Activated CD4-positive, alpha-beta T cell treated with anti-CD3 and anti-CD28 coated beads for 4 hours (primary cell): ENCODE results near the gene KRTCAP2.
"Not testable (repeated sequence)": the region's sequence is repeated elsewhere in the genome, so short reads cannot be mapped to it uniquely, and the experiment has no call there.

ENCODE experiments used
- DNase-seq, 2 donors: peaks; one replicate each; pipeline ENCODE4 v3.0.0-alpha.2; 2020

KRTCAP2 gene

DNA sequence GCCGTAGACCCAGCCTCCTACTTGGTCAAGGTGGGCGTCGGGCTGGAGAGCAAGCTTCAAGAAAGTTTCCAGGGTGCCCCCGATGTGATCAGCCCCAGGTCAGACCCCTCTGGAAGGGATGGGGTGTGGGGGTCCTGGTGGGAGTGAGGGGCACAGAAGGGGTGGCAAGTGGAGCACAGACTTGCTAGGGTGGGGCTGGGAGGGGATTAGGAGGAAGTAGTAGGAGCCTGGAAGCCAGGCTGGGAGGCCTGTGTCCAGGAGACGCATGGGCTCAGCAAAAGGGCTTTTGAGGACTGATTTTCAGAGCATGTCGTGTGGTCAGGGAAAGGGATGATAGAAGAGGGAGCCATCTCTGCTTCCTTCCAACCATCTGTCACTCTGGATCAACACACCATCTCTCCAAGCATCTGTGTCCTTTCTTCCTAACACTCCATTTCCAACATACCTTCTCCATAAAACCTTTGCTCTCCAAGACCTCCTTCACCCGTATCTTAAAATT is 9.0 kb upstream of the KRTCAP2 start:
- DNase-seq = no peak

DNA sequence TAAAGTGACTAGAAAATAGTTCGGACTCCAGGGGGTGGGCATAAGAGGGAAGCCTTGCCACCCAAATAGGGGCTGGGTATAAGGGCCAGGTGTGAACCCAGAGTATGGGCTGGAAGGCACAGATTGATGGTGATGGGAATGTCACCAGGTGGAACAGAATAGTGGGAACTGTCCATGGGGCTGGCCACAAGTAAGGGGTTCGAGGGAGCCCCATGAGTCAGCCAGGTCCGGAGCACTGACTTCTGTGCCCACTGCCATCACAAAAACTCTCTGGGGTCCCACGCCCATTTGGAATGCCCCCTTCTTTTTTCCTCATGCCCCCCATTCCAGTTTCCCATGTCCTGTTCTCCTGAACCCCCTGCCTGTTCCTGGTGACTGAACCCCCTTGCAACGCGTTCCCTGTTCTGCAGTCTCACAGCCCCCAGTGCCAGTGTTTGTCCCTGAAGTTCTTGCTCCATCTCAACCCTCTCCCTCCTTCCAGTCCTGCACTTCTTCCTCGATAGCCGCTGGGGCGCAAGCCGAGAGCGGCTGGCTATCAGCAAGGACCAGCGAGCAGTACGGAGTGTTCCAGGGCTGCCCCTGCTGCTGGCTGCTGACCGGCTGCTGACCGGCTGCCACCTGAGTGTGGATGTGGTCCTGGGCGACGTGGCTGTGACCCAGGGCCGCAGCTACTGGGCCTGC is 8.4 kb upstream of the KRTCAP2 start:
- DNase-seq = no peak

DNA sequence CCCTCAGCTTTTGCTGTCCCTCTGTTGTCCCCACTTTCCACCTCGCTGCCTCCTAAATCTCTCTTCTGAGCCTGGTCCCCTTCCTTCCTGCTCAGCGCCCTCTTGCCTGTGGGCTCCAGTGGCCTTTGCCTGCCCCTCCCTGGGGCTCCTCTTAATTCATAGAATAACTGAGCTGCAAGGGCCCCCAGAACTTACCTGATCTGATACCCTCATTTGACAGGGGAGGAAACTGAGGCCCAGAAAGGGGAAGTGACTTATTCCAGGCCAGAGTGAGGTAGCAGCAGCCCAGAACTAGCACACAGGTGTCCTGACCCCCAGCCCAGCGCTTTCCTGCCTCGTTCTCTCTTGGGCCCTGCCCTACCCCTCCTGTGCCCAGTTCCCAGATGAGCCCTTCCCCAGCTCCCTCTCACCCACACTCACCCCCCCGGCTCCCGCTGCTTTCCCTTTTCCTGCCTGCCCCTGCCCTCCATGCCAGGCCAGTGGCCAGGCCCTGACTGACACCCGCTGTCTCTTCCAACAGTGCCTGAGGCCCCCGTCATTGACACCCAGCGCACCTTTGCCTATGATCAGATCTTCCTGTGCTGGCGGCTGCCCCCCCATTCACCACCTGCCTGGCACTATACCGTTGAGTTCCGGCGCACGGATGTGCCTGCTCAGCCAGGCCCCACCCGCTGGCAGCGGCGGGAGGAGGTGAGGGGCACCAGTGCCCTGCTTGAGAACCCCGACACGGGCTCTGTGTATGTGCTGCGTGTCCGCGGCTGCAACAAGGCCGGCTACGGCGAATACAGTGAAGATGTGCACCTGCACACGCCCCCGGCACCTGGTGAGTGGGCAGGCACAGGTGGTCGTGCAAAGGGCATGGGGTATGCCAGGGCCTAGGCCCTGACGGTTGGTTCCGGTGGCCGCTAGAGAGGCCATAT is 6.3 kb upstream of the KRTCAP2 start:
- DNase-seq = no peak

DNA sequence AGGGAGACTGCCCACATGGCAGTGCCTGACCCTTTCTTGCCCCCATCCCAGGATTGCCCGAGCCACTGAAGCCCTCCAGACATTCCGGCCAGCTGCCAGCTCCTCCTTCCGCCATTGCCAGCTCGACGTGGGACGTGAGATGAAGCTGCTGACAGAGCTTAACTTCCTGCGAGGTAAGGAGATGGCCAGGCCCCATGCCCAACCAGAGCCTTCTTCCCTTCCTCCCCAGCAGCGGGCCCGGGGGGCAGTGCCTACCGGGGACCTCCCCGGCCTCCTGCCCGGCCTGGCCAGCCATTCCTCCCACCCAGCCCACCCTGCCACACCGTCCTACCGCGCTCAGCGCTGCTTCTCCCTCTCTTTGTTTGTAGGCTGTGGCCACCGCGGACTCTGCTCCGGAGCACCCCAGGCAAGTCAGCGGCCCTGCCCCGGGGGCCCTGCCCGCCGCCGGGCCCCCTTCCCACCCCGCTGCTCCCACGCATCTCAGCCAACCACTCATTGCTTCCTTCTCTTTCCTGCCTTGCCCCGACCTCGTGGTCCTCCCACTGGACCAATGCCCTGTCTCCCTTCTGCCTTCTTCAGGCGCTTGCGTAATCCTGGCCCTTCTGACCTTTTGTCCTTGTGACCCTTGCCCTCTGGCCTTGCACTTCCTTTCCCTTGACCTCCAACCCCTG is 5.5 kb upstream of the KRTCAP2 start:
- DNase-seq = no peak

DNA sequence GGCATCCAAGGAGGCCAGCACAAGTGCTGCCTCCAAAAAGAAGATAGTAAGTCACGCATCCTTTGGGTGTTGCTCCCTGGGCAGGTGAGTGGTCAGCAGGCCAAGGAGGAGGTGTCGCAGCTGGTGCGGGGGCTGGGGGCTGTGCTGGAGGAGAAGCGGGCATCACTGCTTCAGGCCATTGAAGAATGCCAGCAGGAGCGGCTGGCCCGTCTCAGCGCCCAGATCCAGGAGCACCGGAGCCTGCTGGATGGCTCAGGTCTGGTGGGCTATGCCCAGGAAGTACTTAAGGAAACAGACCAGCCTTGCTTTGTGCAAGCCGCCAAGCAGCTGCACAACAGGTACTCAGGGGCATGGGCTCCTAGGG is 4.8 kb upstream of the KRTCAP2 start:
- DNase-seq = no peak

DNA sequence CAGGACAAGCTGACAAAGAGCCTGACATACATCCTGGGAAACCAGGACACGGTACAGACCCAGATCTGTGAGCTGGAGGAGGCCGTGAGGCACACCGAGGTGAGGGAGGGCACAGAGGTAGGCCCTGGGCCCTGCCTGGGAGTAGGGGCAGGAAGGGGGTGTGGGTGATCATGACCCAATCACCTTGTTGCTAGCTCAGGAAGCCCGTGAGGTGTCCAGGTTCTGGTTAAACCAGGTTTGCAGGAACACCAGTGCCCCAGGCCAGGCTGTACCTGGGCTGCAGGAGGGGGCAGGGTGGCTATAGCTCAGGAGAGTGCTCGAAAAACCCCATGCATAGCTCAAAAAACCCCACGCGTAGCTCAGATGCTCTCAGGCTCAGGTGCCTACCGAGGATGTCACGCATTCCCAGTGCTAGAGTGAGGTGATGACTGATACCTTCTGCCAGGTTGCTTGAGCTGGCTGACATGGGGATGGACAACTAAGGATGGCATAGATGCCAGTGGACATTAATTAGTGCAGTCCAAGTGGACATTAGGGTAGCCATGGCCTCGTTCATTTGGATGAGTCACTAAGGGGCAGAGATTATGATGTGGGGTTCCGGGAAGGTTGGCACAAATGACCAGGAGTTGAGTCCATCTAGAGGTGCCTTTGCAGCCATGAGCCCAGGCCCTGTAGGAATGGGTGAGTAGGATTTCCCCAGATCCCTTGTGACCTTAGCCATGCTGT is 4.3 kb upstream of the KRTCAP2 start:
- no peak for DNase-seq

DNA sequence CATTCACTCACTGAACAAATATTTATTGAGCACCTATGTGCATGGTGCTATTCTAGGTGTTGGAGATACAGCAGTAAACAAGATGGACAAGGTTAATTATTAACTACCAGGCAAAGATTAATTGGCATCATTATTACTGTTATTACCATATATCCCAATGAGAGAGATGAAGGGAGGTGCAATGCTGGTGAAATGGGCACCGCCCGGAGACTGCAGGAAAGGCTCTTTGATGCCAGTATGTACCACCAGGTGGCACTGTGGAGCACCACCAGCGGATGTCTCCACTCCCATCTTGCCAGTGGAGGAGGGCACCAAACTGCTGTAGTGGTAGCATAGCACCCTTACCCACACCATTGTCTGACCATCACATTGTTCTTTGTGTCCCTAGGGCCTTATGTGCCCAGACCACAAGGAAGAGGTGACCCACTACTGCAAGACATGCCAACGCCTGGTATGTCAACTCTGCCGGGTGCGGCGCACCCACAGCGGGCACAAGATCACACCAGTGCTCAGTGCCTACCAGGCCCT is 3.5 kb upstream of the KRTCAP2 start:
- DNase-seq = peak; percentile 77 to 88

DNA sequence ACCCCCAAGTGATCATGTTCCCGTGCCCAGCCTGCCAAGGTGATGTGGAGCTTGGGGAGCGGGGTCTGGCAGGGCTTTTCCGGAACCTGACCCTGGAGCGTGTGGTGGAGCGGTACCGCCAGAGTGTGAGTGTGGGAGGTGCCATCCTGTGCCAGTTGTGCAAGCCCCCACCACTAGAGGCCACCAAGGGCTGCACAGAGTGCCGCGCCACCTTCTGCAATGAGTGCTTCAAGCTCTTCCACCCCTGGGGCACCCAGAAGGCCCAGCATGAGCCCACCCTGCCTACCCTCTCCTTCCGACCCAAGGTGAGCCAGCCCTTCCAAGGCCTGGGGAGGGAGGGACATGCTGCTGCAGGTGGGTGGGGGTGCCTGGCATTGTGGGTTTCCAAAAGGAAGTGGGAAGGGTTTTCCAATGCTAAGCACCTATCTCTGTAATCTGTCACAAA is 2.8 kb upstream of the KRTCAP2 start:
- DNase-seq = no peak

DNA sequence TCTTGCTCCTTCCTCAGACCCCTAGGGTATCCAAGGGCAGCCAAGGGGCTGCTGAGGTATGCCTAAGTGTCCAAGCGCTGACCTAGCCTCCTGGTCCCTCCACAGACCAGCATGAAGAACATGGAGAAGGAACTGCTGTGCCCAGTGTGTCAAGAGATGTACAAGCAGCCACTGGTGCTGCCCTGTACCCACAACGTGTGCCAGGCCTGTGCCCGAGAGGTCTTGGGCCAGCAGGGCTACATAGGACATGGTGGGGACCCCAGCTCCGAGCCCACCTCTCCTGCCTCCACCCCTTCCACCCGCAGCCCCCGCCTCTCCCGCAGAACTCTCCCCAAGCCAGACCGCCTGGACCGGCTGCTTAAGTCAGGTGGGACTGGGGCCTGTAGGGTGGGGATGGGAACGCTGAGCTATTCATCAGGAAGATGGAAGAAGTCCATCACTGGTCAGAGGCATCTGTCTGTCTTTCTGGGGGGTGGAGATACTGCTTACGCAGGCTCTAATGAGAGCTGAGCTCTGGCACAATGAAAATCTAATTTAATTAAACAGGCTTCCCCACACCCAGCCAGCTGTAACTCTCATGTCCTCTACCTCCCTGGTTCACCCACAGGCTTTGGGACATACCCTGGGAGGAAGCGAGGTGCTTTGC is 2.3 kb upstream of the KRTCAP2 start:
- no peak for DNase-seq

DNA sequence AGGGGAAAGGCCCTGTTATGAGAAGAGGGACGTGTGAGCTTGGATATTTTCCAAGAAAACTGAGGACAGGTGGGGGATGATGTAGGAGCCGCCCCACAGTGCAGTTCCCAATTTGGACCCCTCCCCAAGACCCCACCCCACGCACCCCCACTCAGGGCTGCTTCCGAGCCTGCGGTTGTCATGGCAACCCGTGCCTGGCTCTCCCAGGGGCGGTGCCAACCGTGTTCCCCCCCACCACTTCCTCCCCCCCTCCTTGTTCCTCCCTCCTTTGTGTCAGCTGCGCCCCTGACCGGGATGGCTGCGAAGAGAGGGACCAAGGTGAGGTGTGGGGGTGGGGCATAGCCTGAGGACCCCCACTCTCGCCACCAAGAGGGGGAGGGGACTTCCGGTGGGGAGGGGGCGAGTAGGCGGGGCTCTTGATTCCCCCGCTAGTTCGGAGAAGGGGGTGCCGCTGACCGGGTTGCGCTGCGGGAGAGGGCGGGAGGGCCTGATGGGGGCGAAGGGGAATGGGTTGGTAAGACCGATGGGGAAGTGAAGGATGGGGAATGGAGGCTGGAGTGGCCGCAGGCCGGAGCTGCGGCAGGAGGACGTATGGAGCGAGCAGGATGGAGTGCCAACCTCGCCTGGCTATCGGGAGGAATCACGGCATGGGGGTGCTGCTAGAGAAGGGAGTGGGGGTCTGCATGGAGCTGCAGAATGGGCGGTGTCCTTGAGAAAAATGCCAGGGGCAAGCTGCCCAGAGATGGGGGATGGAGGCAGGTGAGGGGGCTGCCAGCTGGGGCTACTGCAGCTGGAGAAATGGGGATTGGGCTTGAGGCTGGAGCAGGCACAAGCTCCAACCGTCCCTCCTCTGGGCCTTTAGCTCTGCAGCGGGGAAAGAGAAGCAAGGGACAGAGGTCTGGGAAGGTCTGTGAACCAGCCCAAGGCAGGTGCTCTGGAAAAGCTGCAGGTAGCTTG is 1.5 kb upstream of the KRTCAP2 start:
- DNase-seq = peak; percentile 49 to 55

DNA sequence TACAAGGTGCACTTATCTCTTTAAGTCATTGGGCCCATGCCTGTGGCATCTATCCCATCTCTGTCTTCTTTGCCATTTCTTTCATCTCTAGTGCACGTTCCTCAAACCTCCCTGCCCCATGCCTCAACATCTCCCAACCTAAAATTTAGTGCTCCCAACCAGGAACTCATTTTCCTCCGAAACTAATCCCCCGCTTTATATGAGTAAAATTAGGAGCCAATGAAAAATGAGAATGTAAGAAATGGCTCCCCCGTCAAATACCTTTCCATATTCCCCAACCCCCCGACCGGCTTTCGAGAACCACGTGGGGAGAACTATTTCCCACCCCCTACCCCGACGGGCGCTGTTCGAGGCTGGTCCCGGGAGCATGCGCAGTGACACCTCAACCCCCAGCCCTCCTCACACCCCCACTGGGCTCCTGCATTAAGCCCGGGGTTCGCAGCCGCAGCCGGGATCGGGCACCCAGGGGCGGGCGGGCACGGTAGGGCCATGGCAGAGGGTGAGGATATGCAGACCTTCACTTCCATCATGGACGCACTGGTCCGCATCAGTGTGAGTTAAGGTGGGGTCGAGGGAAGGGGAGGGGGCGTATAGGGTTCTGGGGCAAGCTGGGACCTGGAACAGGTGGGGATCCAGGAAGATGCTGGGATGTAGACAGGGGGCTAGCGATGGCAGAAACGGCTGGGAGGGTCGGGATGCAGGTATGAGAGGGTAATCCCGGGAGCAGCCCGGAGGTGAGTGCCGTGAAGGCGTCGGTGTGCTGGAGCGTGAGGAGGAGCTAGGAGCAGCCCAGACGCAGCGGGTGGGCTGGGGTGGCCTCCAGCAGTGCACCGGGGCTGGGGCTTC is 597 bp upstream of the KRTCAP2 start, which contains the start of gene TRIM46:
TRIM46 (plus strand) TSS at position 372 of the 846 bp plus-strand sequence; CDS start at position 490, 118 bp downstream.
- peak; percentile 72 to 80 for DNase-seq

DNA sequence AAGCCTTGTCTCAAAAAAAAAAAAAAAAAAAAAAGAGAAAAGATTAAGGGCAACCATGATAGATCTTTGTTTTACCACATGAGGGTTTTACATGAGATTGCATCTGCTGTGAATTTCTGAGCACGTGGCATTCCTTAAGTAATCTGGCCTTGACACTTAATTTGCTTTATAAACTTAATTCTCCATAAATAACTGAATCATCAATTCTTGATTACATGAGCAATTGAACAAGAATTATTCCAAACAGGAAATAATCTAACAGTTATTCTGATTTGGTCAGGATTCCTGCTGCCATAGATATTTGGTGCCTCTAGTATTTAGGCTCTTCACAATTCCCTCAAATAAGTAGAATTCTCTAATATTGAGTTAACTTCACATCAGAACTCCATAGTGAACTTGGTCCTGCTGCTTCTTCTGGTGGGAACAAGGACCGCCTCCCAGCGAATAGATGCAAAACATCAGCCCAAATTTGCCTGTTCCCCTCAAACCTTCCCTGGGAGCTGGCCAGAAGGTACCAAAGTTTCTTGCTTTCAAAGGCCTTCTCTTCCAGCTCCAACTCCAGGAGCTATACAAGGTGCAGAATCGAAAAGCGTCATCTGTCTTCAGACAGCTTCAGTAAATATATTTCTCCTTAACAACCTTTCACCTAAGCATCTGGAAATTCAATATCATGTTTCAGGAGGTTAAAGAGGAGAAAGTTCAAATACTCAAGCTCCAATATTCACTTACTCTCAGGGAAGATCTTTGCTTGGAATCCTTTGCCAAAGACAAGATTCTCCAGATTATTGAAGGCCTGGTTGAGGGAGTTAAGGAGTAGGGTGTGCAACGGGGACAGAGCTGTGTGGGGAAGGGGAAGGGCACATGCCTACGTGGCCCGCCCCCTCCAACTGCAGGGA is 1.0 kb downstream of the KRTCAP2 start:
- DNase-seq = peak in 1 of 2 donors; percentile 52

DNA sequence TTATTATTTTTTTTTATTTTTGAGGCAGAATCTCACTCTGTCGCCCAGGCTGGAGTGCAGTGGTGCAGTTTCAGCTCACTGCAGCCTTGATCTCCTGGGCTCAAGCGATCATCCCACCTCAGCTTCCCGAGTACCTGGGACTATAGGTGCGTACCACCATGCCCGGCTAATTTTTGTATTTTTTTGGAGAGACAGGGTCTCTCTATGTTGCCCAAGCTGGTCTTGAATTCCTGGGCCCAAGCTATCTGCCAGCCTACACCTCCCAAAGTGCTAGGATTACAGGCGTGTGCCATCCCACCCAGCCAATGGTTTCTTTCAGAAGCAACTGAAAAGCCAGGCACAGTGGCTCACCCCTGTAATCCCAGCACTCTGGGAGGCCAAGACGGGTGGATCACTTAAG is 2.3 kb downstream of the KRTCAP2 start:
- DNase-seq = no peak

DNA sequence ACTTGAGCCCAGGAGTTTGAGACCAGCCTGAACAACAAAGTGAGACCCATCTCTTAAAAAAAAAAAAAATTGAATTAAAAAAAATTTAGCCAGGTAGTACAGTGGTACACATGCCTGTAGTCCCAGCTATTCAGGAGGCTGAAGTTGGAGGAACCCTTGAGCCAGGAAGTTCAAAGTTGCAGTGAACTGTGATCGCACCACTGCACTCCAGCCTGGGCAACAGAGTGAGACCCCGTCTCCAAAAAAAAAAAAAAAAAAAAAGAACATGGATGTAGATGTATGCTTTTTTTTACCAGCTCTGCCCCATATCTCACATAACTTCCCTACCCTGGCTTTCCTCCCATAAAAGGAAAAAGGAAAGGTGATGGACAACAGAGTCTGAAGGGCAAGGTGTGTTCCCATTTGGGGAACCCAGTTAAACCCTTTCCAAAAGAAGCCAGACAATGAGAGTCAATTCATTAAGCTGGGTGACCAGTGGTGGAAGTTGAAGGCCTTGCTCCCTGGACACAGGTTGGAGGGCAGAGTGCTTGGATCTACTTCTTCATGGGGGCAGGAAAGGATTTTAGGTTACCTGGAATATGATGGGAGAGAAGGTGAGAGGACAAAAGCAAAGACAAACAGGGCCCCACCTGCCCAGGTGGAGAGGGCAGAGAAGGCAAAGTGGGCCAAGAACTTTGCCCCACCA is 2.9 kb downstream of the KRTCAP2 start:
- no peak for DNase-seq

DNA sequence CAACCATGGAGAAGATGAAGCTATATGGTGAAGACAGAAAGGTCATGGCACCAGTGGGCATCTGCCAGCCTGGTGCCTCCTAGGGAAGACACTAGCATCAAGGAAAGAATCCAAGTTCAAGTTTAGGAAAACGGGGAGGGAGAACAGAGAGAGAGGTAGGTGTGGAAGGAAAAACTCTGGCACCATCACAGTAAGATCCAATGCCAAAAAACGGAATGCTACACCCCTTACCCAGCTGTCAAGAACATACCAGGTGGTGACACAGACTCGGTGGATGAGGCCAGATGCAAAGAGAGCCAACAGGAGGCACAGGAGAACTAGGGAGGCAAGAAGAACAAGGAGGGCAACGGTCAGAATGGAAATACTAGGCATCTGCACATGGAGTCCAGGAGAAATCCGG is 3.6 kb downstream of the KRTCAP2 start:
- DNase-seq = no peak

DNA sequence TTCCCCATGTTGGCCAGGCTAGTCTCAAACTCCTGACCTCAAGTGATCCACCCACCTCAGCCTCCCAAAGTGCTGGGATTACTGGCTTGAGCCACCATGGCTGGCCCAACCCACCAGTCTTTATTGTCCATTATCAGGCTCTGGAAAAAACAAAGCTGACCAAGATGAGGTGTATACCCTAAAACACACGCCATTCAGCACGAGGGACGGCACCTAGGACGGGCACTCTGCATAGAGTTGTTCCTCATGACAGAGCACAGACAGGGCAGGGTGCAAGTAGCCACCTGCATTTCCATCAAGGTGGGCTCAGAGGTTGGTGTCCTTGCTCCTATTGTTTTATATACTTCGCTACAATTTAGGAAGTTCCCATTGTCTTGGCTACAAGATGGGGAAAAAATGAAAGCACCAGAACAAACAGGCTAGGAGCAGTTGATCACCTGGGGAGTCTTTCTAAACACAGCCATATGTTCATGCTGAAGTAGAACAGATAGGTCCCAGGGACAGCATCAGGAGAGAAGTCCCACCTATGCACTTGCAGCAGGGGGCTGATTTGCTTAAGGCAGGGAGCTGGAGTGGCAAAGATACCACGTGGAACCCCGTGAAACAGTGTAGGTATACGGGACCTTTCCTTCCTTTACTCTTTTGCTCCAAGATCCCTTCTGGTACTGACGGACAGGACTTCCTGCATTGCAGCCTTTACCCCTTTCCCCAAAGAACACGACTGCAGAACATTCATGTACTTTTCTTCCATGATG is 4.5 kb downstream of the KRTCAP2 start:
- no peak for DNase-seq

DNA sequence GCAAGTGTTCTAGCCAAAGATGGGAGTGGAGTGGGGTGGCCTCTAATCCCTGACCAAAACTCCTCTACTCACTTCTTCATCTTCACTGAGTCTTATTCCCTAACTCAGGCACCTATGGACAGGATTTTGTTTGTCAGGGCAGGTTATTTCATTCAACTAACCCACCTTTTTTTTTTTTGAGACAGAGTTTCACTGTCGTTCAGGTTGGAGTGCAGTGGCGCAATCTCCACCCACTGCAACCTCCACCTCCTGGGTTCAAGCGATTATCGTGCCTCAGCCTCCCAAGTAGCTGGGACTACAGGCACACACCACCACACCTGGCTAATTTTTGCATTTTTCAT is 5.0 kb downstream of the KRTCAP2 start:
- not testable (repeated sequence) for DNase-seq
